Measurements from ENCODE around the gene TTLL3.

DNA sequence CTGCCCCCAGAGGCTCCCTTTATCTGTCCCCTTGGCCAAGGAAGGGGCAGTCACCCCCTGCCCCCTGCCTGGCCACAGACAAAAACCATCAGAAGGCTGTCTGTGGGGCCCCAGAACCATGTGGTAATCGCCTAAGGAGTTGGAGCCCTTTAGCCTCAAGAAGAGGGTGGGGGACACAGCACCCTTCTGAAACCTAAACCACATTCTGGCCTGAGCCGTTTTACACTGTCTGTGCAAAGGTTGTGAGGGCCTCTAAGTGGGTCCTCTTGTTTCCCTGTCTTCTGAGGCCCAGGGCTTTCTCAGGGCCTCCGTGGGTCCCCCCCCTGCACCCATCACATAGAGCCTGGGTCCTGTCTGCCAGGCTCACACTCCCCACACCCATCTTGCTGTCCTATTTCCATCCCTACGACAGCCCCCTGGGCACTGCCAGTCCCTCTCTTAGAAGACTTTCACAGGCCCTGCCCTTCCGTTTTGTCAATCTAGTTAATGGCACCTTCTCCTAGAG is 51.6 kb downstream of the TTLL3 start:
- TF ChIP-seq, protein P1, sequence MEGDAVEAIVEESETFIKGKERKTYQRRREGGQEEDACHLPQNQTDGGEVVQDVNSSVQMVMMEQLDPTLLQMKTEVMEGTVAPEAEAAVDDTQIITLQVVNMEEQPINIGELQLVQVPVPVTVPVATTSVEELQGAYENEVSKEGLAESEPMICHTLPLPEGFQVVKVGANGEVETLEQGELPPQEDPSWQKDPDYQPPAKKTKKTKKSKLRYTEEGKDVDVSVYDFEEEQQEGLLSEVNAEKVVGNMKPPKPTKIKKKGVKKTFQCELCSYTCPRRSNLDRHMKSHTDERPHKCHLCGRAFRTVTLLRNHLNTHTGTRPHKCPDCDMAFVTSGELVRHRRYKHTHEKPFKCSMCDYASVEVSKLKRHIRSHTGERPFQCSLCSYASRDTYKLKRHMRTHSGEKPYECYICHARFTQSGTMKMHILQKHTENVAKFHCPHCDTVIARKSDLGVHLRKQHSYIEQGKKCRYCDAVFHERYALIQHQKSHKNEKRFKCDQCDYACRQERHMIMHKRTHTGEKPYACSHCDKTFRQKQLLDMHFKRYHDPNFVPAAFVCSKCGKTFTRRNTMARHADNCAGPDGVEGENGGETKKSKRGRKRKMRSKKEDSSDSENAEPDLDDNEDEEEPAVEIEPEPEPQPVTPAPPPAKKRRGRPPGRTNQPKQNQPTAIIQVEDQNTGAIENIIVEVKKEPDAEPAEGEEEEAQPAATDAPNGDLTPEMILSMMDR (IDR thresholded peaks at IDR 0.05) = no peak
- TF ChIP-seq POLR2A (IDR thresholded peaks at IDR 0.05) = no peak
